ENCODE results near the gene NDE1. TPM values are rescaled to one million over a fixed set of nuclear protein-coding genes. Genes with fewer than 3 reads are reported as not detected.

NDE1 gene
- total and polyA plus RNA-seq, 2 donors (not counting 1 experiment from before 2014, with no cell fraction given), result 33.5 to 149 TPM

DNA sequence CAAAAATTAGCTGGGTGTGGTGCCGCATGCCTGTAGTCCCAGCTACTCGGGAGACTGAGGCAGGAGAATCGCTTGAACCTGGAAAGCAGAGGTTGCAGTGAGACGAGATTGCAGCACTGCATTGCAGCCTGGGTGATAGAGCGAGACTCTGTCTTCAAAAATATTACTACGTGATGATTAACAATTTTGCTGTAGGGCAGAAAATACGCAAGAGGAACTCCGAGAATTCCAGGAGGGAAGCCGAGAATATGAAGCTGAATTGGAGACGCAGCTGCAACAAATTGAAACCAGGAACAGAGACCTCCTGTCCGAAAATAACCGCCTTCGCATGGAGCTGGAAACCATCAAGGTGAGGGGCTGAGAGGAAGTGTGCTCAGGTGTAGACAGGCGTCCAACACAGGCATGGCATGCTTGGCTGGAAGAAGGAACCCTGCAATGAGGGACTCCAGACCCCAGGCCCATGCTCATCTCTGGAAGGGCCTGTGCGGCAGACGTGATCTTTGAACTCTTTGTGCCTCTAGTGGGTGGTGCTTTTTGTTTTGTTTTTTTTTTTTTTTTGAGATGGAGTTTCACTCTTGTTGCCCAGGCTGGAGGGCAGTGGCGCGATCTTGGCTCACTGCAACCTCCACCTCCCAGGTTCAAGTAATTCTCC is 17.2 kb downstream of the NDE1 start:
- Histone ChIP-seq H3K4me3 (ENCODE audit: control extremely low read depth in 1 of 5, extremely low read depth in 1 of 5, insufficient read depth in 1 of 5, low read depth in 2 of 5, low read length in 4 of 5) (no peak overlapping the region), H3K4me1 (ENCODE audit: control insufficient read depth in 2 of 2, insufficient read depth in 2 of 2, low read length in 2 of 2) (peaks cover 0 to 2% of the 10 kb centered on the region in 2 donors), H3K27me3 (replicated peaks in 1 of 4; ENCODE audit: control extremely low read depth in 1 of 4, control insufficient read depth in 3 of 4, insufficient read depth in 4 of 4, low read length in 3 of 4) (no peaks in the 10 kb centered on the region), H3K9ac (ENCODE audit: low read length) (no peak overlapping the region), H2AFZ (ENCODE audit: insufficient read depth, low read depth, low read length, poor library complexity, severe bottlenecking) (no peak overlapping the region), H3K4me2 (replicated peaks; ENCODE audit: low read depth, low read length, poor library complexity, severe bottlenecking) (no peak overlapping the region), H4K20me1 (ENCODE audit: control insufficient read depth, insufficient read depth, low read length, poor library complexity, severe bottlenecking) (peaks cover 15% of the 10 kb centered on the region), H3K27ac (ENCODE audit: low read length in 2 of 2) (no peak overlapping the region), H3K9me3 (ENCODE audit: control extremely low read depth in 1 of 3, control insufficient read depth in 2 of 3, insufficient read depth in 1 of 3, low read length in 2 of 3) (no peaks in the 10 kb centered on the region), H3K79me2 (ENCODE audit: control insufficient read depth, insufficient read depth, low read length) (peaks cover 94% of the 10 kb centered on the region), H3K36me3 (replicated peaks in 1 of 2; ENCODE audit: control extremely low read depth in 1 of 2, control insufficient read depth in 1 of 2, extremely low read depth in 1 of 2, insufficient read depth in 2 of 2, low read length in 1 of 2) (peaks cover 5 to 75% of the 10 kb centered on the region in 2 experiments)
- intact Hi-C loops (cut with micrococcal nuclease), result no loop called here
- DNase-seq (no peak), ATAC-seq (ENCODE audit: low read depth) (no peak)
- no peak overlapping the region for H3K27ac Mint-ChIP-seq
- H3K27me3 Mint-ChIP-seq, result no peaks in the 10 kb centered on the region
- no peak for TF ChIP-seq CTCF (IDR thresholded peaks at IDR 0.05)
- TF ChIP-seq EZH2 (IDR thresholded peaks at IDR 0.05; ENCODE audit: borderline replicate concordance, insufficient read depth, low read depth, low read length, poor library complexity, severe bottlenecking), result no peak
- peaks cover 10% of the 10 kb centered on the region for H3K4me1 Mint-ChIP-seq
- CTCF ChIA-PET, result interaction anchor here (1.1 to 1.2 kb wide), 2 partner anchors 23 to 37 kb away, joined by 4 read pairs; no protein-coding TSS in a partner anchor
- WGBS (ENCODE audit: insufficient coverage), result 98% methylated on average over 14 of the region's 18 CpGs
- H3K4me3 Mint-ChIP-seq, result no peak overlapping the region
- no peaks in the 10 kb centered on the region for H3K9me3 Mint-ChIP-seq (ENCODE audit: insufficient read depth)
- POLR2A ChIA-PET, result interaction anchor here (0.6 to 0.8 kb wide), 2 partner anchors 8 to 107 kb away, joined by 4 to 5 read pairs; no protein-coding TSS in a partner anchor

DNA sequence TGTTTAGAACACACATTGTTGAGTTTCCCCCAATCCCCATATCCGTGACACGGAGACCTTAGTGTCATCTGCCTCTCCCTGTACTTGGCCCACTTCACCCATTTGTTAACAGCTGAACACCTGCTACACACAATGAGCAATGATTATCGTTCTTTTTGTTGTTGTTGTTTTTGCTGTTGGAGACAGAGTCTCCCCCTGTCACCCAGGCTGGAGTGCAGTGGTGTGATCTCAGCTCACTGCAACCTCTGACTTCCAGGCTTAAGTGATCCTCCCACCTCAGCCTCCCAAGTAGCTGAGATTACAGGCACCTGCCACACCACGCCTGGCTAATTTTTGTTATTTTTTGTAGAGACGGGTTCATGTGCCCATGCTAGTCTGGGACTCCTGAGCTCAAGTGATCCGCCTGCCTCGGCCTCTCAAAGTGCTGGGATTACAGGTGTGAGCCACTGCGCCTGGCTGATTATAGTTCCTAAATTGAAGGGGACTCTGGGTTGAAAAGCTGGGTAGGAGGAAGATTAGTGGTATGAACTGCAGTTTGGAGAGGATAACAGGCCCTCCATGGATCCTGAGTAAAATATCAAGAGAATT is 21.6 kb downstream of the NDE1 start:
- Histone ChIP-seq H2AFZ (ENCODE audit: insufficient read depth, low read depth, low read length, poor library complexity, severe bottlenecking) (no peak overlapping the region), H3K79me2 (ENCODE audit: control insufficient read depth, insufficient read depth, low read length) (peaks cover 85% of the 10 kb centered on the region), H3K9me3 (ENCODE audit: control extremely low read depth in 1 of 3, control insufficient read depth in 2 of 3, insufficient read depth in 1 of 3, low read length in 2 of 3) (no peaks in the 10 kb centered on the region), H3K4me1 (ENCODE audit: control insufficient read depth in 2 of 2, insufficient read depth in 2 of 2, low read length in 2 of 2) (peaks cover 19 to 20% of the 10 kb centered on the region in 2 donors), H3K36me3 (replicated peaks in 1 of 2; ENCODE audit: control extremely low read depth in 1 of 2, control insufficient read depth in 1 of 2, extremely low read depth in 1 of 2, insufficient read depth in 2 of 2, low read length in 1 of 2) (peaks cover 2 to 66% of the 10 kb centered on the region in 2 experiments), H3K4me3 (ENCODE audit: control extremely low read depth in 1 of 5, extremely low read depth in 1 of 5, insufficient read depth in 1 of 5, low read depth in 2 of 5, low read length in 4 of 5) (no peak overlapping the region), H3K9ac (ENCODE audit: low read length) (no peak overlapping the region), H3K27me3 (replicated peaks in 1 of 4; ENCODE audit: control extremely low read depth in 1 of 4, control insufficient read depth in 3 of 4, insufficient read depth in 4 of 4, low read length in 3 of 4) (no peaks in the 10 kb centered on the region), H3K4me2 (replicated peaks; ENCODE audit: low read depth, low read length, poor library complexity, severe bottlenecking) (no peak overlapping the region), H4K20me1 (ENCODE audit: control insufficient read depth, insufficient read depth, low read length, poor library complexity, severe bottlenecking) (peaks cover 2% of the 10 kb centered on the region), H3K27ac (ENCODE audit: low read length in 2 of 2) (peak overlapping the region; percentile 87 to 95)
- no peaks in the 10 kb centered on the region for H3K9me3 Mint-ChIP-seq (ENCODE audit: insufficient read depth)
- POLR2A ChIA-PET, result interaction anchor here (2.5 kb wide), 1 partner anchor 29 kb away, joined by 10 read pairs; the partner anchor contains the start of gene MARF1
- DNase-seq (no peak), ATAC-seq (ENCODE audit: low read depth) (no peak)
- WGBS (ENCODE audit: insufficient coverage), result 100% methylated on average over 4 of the region's 8 CpGs
- CTCF ChIA-PET, result interaction anchor here (0.8 to 1.1 kb wide), 2 partner anchors 29 to 246 kb away, joined by 3 to 6 read pairs; partner anchors contain the start of gene MARF1
- no peak overlapping the region for H3K4me3 Mint-ChIP-seq
- intact Hi-C loops (cut with micrococcal nuclease), result loop anchor here (2.0 to 5.0 kb wide), 2 partner anchors 21 to 34 kb away; partner anchors contain the start of gene NDE1
- H3K4me1 Mint-ChIP-seq, result peaks cover 38% of the 10 kb centered on the region
- H3K27me3 Mint-ChIP-seq, result no peaks in the 10 kb centered on the region
- peak overlapping the region; percentile 92 for H3K27ac Mint-ChIP-seq
- TF ChIP-seq EZH2 (IDR thresholded peaks at IDR 0.05; ENCODE audit: borderline replicate concordance, insufficient read depth, low read depth, low read length, poor library complexity, severe bottlenecking) (no peak), CTCF (IDR thresholded peaks at IDR 0.05) (no peak)
